ENCODE results near the gene SYNE4. TPM values are rescaled to one million over a fixed set of nuclear protein-coding genes. Genes with fewer than 3 reads are reported as not detected.

SYNE4 gene
- total RNA-seq, 1 experiment from 2014 or later: 0.14 TPM

DNA sequence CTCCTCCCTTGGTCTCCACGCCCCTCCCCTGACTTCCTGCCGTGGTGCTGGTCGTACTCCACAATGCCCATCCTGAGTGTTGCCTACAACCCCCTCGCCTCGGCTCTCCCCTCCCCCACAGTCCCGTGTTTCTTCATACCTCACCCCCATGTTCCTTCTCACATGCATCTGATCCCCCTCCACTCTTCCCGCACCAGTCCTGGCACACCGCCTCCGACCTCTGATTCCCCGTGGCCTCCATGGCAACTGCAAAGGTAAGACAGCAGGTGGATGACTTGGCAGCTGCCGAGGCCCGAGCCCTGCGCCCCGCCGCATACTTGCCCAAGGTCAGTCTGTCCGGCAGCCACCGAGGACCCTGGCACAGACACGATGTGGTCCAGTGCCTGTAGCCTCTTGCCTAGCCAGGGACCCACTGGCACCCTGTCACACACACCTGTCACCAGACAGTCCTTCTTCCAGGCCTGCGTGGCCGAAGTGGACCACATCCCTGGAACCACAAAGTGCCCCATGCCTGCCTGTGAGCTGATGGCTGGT lies 29.7 kb downstream of the SYNE4 start:
- intact Hi-C loops (cut with micrococcal nuclease): no loop called here
- BruUV-seq (replicated peaks): no TSS peak
- H3K9me3 Mint-ChIP-seq (ENCODE audit: unreplicated experiment): no peaks in the 10 kb centered on the region
- H3K27ac Mint-ChIP-seq (ENCODE audit: low read depth, unreplicated experiment): no peak overlapping the region
- no peaks in the 10 kb centered on the region for H3K36me3 Mint-ChIP-seq (ENCODE audit: insufficient read depth, unreplicated experiment)
- H3K4me1 Mint-ChIP-seq (ENCODE audit: insufficient read depth, unreplicated experiment): no peaks in the 10 kb centered on the region
- TF ChIP-seq, protein P1, sequence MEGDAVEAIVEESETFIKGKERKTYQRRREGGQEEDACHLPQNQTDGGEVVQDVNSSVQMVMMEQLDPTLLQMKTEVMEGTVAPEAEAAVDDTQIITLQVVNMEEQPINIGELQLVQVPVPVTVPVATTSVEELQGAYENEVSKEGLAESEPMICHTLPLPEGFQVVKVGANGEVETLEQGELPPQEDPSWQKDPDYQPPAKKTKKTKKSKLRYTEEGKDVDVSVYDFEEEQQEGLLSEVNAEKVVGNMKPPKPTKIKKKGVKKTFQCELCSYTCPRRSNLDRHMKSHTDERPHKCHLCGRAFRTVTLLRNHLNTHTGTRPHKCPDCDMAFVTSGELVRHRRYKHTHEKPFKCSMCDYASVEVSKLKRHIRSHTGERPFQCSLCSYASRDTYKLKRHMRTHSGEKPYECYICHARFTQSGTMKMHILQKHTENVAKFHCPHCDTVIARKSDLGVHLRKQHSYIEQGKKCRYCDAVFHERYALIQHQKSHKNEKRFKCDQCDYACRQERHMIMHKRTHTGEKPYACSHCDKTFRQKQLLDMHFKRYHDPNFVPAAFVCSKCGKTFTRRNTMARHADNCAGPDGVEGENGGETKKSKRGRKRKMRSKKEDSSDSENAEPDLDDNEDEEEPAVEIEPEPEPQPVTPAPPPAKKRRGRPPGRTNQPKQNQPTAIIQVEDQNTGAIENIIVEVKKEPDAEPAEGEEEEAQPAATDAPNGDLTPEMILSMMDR (IDR thresholded peaks at IDR 0.05; ENCODE audit: unreplicated experiment): no peak
- peaks cover 62% of the 10 kb centered on the region for H3K27me3 Mint-ChIP-seq (ENCODE audit: insufficient read depth, unreplicated experiment)
- CTCF ChIA-PET: no interaction called here
- H3K4me3 Mint-ChIP-seq (ENCODE audit: unreplicated experiment): no peak overlapping the region
- no peak for DNase-seq (ENCODE audit: unreplicated experiment)
- POLR2A ChIA-PET: no interaction called here

DNA sequence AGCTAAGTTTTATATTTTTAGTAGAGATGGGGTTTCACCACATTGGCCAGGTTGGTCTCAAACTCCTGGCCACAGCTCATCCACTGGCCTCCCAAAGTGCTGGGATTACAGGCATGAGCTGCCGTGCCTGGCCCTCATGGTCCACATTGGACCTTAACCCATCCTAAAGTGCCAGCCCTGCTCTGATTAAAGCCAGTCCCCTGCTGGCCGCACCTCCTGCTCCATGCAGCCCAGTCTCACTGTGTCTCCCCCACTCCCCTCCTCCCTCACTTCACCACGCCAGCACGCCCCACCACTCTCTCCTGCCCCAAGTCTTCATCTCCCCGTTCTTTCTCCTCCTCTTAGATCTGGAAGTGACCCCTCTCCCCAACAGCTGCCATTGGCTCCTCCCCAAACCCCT lies 30.3 kb downstream of the SYNE4 start:
- Mint-ChIP-seq H3K9me3 (ENCODE audit: unreplicated experiment) (no peaks in the 10 kb centered on the region), H3K4me1 (ENCODE audit: insufficient read depth, unreplicated experiment) (no peaks in the 10 kb centered on the region), H3K4me3 (ENCODE audit: unreplicated experiment) (no peak overlapping the region), H3K27ac (ENCODE audit: low read depth, unreplicated experiment) (no peak overlapping the region), H3K27me3 (ENCODE audit: insufficient read depth, unreplicated experiment) (peaks cover 56% of the 10 kb centered on the region), H3K36me3 (ENCODE audit: insufficient read depth, unreplicated experiment) (no peaks in the 10 kb centered on the region)
- no TSS peak for BruUV-seq (replicated peaks)
- TF ChIP-seq, protein P1 (IDR thresholded peaks at IDR 0.05; ENCODE audit: unreplicated experiment): no peak
- intact Hi-C loops (cut with micrococcal nuclease): no loop called here
- ChIA-PET CTCF (no interaction called here), POLR2A (no interaction called here)
- DNase-seq (ENCODE audit: unreplicated experiment): no peak

DNA sequence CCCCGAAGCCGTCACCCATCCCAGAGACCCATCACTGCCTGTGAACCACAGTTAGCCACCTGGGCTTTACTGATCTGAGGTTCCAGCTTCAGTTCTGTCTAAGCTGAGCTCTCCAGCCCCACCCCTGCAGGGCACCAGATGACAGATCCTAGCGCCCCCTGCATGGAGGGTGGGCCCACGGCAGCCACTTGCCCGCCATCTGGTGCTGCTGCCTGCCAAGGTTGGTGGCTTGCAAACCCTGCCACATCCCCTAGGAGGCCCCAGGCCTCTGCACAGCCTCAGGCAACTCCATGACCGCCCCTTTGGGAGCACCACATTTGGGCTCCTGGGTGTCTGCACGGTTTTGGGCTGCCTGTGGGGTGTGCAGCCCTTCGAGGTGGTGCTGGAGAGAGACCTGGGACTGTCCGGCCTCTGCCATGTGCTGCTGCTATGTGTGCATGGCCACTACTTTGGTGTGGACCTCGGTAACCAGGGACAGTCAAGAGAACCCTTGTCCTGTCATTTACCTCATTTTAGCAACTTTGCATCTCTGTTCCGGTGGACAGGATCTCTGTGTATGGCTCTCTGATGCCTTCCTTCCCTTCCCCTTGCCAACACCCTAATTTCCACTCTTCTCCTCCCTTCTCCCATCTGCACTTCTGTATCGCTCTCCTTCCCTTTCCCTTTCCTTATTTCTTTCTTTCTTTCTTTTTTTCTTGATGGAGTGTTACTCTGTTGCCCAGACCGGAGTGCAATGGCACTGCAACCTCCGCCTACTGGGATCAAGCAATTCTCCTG lies 31.0 kb downstream of the SYNE4 start:
- no peak overlapping the region for H3K27ac Mint-ChIP-seq (ENCODE audit: low read depth, unreplicated experiment)
- no TSS peak for BruUV-seq (replicated peaks)
- ChIA-PET POLR2A (no interaction called here), CTCF (interaction anchor here (0.6 to 0.7 kb wide), 2 partner anchors 265 to 401 kb away, joined by 4 read pairs; partner anchors contain the start of gene ZFP14)
- no peak overlapping the region for H3K4me3 Mint-ChIP-seq (ENCODE audit: unreplicated experiment)
- H3K36me3 Mint-ChIP-seq (ENCODE audit: insufficient read depth, unreplicated experiment): no peaks in the 10 kb centered on the region
- H3K4me1 Mint-ChIP-seq (ENCODE audit: insufficient read depth, unreplicated experiment): no peaks in the 10 kb centered on the region
- H3K9me3 Mint-ChIP-seq (ENCODE audit: unreplicated experiment): no peaks in the 10 kb centered on the region
- TF ChIP-seq, protein P1 (IDR thresholded peaks at IDR 0.05; ENCODE audit: unreplicated experiment): no peak
- intact Hi-C loops (cut with micrococcal nuclease): no loop called here
- DNase-seq (ENCODE audit: unreplicated experiment): no peak
- H3K27me3 Mint-ChIP-seq (ENCODE audit: insufficient read depth, unreplicated experiment): peaks cover 49% of the 10 kb centered on the region

DNA sequence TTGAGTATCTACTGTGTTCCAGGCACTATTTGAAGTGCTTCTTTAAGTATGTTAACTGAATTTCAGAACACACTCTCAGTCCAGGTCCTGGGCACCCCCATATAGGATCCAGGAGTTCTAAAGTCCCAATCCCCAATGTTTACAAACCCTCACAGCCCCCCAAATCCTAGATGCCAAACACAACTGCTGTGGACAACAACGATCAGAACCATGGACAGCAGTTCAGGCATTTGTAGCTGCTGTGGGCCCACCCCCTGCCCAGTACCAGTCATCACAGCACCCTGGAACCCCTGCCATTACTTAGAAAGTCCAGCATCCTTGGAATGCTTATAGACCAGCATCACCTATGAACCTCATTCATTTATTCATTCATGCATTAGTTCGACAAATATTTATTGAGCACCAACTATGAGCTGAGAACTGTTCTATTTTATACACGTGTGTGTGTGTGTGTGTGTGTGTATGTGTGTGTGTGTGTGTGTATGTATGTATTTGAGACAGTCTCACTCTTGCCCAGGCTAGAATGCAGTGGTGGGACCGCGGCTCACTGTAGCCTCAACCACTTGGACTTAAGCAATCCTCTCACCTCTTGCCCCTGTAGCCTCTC lies 32.9 kb downstream of the SYNE4 start:
- Mint-ChIP-seq H3K27me3 (ENCODE audit: insufficient read depth, unreplicated experiment) (peaks cover 30% of the 10 kb centered on the region), H3K4me1 (ENCODE audit: insufficient read depth, unreplicated experiment) (no peaks in the 10 kb centered on the region), H3K36me3 (ENCODE audit: insufficient read depth, unreplicated experiment) (no peaks in the 10 kb centered on the region), H3K4me3 (ENCODE audit: unreplicated experiment) (no peak overlapping the region), H3K9me3 (ENCODE audit: unreplicated experiment) (no peaks in the 10 kb centered on the region), H3K27ac (ENCODE audit: low read depth, unreplicated experiment) (no peak overlapping the region)
- intact Hi-C loops (cut with micrococcal nuclease): no loop called here
- ChIA-PET CTCF (no interaction called here), POLR2A (no interaction called here)
- BruUV-seq (replicated peaks): no TSS peak
- TF ChIP-seq, protein P1 (IDR thresholded peaks at IDR 0.05; ENCODE audit: unreplicated experiment): no peak
- DNase-seq (ENCODE audit: unreplicated experiment): peak; percentile 23
